NB4 (cell line): ENCODE data around the gene AACS.

Experiments used
- DNase-seq: peaks from one replicate; pipeline ENCODE4 v3.0.0; 2010; ENCODE audit warnings: low read depth
- H3K4me3 ChIP-seq: one replicate; pipeline ENCODE4 v1.5.1; 2011; ENCODE audit warnings: mild to moderate bottlenecking, low read depth, low read length, moderate library complexity
- CTCF ChIP-seq: IDR thresholded peaks from one replicate; pipeline ENCODE4 v1.5.1; 2012; ENCODE audit warnings: low read depth, low read length
- MYC ChIP-seq: IDR thresholded peaks from 2 replicates; pipeline ENCODE4 v1.6.1; 2011; ENCODE audit warnings: low read depth, low read length
- POLR2A ChIP-seq: IDR thresholded peaks from 2 replicates; pipeline ENCODE4 v1.6.1; 2011; ENCODE audit warnings: mild to moderate bottlenecking; ENCODE audit not compliant: insufficient read length; ENCODE audit errors: extremely low read depth
- TF ChIP-seq, protein P1 (sequence below): IDR thresholded peaks from 2 replicates; pipeline ENCODE4 v1.6.1; 2011; ENCODE audit warnings: low read depth, low read length

Gene AACS

DNA sequence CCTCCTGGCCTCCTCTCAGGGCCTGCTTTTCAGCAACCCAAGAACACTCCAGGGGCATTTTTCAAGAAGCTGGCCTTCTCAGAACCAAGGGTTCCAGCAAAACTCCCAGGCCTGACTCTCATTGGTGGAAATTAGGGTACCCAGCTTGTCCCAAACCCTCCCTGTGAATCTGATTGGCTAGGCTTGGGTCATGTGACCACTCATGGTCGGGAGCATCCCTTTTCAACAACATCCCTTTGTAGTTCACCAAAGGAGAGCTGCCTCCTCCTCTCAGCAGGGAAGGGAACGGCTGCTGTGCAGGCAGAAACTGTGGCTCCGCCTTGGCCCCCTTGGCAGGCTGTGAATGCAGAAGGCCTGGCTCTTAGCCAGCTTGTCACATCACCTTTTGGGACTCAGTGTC, 94.5 kb downstream of the AACS start:
- DNase-seq, result no peak
- no peak for TF ChIP-seq MYC
- TF ChIP-seq POLR2A, result no peak
- TF ChIP-seq, protein P1, sequence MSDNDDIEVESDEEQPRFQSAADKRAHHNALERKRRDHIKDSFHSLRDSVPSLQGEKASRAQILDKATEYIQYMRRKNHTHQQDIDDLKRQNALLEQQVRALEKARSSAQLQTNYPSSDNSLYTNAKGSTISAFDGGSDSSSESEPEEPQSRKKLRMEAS, result no peak
- TF ChIP-seq CTCF, result no peak
- no peak overlapping the region for H3K4me3 ChIP-seq

DNA sequence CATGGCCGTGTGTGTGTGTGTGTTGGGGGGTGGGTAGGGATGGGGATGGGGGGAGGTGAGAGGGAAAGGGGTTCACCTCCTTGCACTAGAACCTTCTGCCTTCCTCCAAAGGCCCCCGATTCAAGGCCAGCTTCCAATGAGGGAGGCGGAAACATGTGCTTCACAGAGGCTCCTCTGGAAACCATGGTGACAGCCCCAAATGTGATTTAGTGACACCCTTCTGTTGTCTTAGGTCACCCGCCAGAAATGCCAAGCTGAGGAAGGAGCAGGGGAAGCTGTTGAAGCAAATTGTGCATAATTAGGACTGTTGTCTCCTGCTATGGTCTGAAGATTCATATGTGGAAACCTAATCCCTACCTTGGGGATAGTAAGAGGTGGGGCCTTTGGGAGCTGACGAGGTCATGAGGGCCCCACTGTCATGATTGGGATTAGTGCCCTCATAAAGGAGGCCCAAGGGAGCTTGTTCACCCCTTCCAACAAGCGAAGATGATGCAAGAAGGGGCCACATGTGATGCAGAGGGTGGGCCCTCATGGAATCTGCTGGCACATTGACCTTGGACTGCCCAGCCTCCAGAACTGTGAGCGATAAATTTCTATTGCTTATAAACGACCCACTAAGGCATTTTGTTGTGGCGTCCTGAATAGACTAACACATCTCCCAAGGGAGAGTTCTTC, 95.2 kb downstream of the AACS start:
- no peak for DNase-seq
- TF ChIP-seq MYC, result no peak
- TF ChIP-seq, protein P1, result no peak
- no peak for TF ChIP-seq POLR2A
- no peak for TF ChIP-seq CTCF
- no peak overlapping the region for H3K4me3 ChIP-seq

DNA sequence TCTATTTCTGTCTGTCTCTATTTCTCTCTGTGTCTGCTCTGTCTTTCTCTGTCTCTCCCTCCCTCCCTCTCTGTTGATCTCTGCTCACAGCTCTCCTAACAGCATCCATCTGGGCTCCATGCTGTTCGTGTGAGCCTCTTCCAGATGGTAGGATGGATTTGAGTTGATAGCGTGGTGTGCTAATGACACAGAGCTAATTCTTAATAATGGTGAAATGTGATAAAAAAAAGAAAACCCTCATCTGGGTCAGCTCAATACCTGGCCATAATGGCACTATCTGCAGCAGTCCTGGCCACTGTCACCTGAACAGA, 96.4 kb downstream of the AACS start:
- no peak overlapping the region for H3K4me3 ChIP-seq
- no peak for DNase-seq

DNA sequence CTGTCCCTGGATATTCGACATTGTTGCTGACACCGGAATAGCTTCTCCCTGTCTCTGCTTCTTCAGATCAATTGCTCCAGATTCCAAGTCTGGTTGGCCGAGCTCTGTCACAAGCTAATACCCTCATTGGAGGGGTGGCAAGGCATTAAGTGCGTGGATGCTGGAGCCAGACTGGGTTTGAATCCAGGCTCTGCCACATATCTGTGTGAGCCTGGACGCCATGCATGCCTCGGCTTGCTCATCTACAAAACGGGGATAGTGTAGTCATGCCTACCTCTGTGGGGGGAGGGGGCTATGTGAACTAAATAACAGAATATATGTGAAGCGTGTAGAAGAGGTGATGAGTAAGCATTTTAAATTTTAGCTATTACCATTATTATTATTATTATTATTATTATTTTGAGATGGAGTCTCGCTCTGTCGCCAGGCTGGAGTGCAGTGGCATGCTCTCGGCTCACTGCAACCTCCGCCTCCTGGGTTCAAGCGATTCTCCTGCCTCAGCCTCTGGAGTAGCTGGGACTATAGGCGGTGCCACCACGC, 97.3 kb downstream of the AACS start:
- TF ChIP-seq, protein P1, result no peak
- TF ChIP-seq POLR2A, result no peak
- no peak for TF ChIP-seq MYC
- no peak for TF ChIP-seq CTCF
- H3K4me3 ChIP-seq, result no peak overlapping the region
- no peak for DNase-seq

More for the DNA sequence above, 96.4 kb downstream of the AACS start:
- no peak for TF ChIP-seq CTCF
- TF ChIP-seq, protein P1, result no peak
- no peak for TF ChIP-seq POLR2A
- no peak for TF ChIP-seq MYC

DNA sequence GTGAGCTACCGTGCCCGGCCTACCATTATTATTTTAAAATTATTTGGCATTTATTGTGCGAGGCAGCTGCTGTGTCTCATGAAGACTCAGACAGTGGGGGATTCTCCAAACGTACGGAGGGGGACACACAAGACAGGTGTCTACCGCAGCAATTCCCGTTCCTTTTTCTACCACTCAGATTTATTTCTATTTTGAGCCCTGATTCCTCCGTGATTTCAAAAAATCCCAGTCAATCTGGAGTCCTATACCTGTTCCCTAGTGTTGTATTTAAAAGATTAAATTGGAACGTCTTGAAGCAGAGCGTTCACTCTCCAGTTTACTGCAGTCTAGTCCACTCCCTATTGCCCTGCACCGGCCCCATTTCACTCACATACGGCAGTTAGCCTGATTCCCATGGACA, 97.9 kb downstream of the AACS start:
- TF ChIP-seq POLR2A (no peak), MYC (no peak), CTCF (no peak)
- TF ChIP-seq, protein P1, result no peak
- no peak overlapping the region for H3K4me3 ChIP-seq
- no peak for DNase-seq
